GM21576 (cell line): Measurements from ENCODE around the gene PSMA5.
"Not testable (repeated sequence)": the region's sequence is repeated elsewhere in the genome, so short reads cannot be mapped to it uniquely, and the experiment has no call there.

Experiments
- ATAC-seq: cut with Tn5 transposase; IDR thresholded peaks from one replicate; pipeline ENCODE4 v1.9.1; 2021; ENCODE audit warnings: mild to moderate bottlenecking, moderate library complexity; ENCODE audit not compliant: unreplicated experiment

PSMA5 gene

DNA sequence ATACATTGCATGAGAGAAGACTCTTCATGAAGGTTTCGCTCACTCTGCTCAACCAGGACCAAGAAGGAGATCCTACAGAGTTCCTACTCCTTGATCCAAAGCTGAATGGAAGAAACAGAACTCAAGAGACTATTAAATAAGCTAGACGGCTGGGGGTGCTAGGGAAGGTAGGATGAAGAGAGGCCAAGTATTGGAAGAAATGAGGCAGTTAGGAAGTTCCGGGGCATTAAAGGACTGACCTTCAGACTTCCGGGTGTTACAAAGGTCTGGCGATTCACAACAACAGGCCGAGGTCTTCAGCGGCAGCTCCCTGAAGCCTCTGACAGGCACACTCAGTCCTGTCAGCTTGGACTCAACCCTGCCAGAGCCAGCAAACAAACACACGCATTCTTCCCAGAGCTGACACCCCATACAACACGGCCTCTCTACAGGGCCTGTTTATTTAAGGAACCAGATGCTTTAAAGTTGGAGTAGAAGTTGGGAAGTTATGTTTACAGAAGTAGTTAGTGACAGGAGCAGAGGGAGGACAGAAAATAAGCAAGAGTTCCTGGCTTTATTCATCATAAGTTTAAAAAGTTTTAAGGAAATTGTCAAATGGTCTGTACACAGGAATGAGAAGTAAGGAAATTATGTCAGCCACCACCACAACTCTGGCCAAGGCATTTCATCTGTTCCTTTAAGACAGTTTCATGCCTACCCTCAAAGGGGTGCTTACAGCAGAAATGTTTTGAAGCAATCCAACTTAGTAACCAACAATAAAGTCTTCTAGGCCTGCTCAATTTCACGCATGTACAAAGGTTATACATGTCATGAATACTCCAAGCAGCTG, 33.2 kb downstream of the PSMA5 start:
- ATAC-seq = no peak

DNA sequence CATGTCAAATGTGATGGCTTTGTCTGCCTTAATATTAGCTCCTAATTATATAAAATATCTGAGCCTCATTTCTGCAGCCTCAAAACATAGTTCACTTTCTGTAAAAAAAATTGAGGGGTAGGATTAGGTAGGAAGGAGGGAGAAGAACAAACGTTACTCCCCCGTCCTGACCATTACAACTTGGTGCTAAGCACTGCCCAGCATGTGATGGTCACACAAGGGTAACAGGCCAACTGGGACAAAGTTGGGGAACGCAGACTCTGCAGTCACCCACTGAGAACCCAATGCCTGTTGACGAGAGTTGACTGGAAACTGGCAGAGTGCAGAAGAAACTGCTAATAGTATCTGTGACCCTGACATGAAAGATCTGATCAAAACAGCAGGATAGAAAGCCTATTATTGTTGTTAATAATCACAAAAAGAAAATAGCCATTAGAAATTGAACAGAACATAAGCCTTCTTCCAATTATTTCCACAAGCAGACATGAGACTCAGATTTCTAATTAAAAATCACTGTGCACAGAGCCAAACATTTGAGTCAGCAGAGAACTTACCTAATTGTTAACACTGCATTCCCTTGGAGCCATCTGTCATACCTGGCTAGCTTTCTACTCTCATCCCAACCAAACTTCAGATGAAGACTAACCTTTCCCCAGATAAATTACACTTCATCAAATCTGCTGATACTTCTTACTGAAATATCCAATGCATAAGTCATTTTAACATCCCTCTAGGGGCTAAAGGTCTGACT, 34.0 kb downstream of the PSMA5 start:
- ATAC-seq = peak; percentile 16

DNA sequence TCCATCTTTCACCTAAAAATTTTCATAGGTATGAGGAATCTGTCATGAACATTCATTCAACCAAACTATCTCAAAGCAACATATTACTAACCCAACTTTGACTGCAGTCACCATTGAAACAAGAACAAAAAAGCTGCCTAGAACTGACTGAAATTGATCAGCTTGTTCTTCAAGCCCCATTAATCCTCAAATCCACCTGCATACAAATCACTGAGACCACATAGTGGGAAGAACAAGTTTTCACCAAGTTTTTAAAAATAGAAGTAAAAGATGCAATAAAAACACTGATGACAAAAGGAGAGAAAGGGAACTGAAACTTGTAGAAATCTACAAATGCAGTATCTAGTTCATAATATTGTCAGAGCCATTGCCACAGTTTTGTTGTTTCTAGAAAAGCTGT, 34.6 kb downstream of the PSMA5 start:
- ATAC-seq = peak; percentile 82

DNA sequence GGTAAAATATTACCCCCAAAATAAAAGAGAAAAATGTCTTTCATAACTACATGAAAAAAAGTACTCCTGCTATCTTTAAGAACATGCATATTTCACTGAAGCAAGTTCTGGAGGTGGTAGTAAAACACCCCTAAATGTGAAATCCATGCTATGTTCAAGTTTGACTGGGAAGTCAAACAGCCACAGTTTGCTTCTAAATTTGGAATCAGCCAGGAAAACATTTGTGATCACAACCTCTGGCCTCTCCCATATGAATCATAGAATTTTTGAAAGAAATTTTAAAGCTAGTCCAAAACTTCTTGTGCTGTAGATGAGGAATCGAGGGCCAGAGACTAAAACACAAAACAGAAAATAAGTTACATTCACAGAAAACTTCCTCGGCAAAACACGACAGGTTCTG, 35.1 kb downstream of the PSMA5 start:
- ATAC-seq = no peak

DNA sequence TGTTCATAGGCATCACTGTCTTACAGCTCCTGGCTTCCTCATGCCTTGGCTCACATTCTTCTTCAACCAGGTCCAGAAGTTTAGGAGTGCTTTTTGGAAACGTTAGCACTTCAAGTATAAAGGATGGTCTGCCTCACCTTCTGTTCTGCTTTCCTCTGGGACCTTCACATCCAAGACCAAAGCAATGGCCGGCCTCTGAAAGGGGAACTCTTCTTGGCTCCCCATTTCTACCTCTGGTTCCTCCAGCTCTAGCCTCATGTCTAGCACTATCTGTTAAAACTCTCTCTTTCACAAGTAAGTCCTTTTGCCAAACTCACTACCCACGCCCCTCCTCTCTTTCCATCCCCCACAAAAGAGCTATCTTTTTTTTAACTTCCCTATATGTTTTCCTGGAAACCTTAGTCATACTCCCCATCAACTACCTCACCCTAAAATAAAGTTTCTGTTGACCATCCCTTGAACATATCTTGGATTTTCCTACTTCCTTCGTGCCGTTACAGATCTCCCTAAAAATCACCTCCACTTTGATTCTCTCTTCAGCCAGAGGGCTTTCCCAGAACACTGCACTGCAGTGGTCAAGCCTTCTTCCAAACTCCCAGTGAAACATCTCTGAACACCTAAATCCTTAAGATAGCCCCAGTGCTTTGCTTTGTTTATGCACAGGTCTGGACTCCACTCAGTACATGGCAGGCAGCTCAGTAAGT, 36.5 kb downstream of the PSMA5 start:
- ATAC-seq = no peak

DNA sequence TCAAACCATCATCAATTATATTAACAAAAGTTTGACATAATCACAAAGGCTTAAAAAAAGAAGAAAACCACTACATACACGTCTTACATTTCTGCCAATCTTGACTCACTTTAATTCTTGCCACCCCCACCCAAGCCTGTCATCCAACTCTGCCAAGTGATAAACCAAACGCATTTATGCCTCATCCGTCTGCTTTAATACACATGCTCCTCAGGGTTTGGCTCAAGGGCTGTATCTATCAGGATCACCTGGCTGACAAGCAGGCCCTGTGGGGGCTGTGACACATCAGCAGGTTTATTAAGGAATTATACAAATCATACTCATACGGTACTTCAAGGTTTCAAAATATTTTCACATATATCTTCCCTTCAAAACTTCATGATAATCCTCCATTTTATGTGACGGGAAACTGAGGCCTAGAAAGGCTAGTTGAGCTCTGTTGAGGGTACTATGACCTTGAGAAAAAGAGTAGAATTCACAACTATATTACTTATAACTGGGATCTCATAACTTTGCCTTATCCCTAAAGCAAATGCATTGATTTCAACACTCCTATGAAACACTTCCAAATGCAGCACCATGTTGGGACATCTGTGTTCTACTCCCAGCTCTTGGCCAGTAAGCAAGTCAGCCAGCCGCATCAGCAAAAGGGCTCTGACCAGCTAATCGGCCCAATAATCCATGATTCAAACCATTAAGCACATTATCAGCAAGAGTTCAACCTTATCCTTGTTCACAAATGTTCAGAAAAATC, 37.2 kb downstream of the PSMA5 start:
- no peak for ATAC-seq

DNA sequence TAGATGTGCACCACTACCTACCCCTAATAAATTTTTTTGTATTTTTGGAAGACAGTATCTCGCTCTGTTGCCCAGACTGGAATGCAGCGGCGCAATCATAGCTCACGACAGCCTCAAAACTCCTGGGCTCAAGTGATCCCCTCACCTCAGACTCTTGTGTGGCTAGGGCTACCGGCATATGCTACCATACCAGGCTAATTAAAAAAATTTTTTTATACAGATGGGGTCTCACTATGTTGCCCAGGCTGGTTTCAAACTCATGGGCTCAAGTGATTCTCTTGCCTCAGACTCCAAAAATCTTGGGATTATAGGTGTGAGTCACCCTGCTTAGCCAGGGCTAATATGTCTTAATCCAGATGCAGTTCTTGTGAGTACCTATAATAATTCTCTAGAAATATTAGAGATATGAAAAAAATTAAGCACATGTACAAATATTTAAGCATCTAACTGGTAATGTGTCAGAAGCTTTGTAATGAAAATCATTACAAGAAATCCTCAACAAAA, 38.0 kb downstream of the PSMA5 start:
- ATAC-seq = no peak

DNA sequence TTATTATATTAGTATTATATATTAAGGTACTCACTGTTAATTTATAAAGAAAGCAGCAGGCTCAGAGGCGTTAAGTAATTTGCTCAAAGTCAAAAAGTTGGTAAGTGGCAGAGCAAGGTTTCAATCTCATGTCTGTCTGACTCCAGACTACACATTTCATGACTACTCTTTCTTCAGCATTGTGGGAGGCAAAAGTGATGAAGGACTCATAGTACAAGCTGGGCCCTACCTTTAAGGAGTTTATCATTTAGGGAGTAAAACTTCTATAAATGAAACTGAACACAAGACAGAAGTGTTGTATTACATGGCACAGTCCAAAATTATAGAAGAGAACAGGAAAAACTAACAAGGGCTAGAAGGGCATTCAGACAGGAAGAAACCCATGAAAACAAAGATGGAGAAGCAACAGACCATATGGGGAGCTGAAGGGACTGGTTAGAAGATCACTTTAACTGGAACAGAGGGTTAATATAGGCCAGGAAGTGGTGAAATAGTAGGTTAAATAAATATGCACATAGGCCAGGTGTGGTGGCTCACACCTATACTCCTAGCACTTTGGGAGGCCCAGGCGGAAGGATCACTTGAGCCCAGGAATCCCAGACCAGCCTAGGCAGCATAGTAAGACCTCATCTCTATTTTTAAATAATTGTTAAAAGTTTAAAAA, 40.1 kb downstream of the PSMA5 start:
- no peak for ATAC-seq

DNA sequence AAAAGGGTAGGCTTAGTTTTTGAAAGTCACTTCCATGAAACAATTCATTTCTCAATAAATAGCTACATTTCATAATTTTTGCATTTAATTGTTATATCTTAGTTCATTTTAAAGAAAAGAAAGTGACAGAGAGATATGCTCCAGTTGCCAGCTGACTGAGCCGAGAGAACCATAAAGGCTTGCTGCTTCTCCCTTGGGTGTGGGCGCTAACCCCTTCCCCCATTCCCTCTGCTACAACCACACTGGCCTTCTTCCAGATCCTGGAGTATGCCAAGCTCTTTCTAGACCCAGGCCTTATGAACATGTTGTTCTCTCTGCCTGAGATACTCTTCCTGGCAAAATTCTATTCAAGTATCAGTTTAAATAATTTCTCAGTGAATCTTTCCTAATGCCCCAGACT, 40.8 kb downstream of the PSMA5 start:
- no peak for ATAC-seq

DNA sequence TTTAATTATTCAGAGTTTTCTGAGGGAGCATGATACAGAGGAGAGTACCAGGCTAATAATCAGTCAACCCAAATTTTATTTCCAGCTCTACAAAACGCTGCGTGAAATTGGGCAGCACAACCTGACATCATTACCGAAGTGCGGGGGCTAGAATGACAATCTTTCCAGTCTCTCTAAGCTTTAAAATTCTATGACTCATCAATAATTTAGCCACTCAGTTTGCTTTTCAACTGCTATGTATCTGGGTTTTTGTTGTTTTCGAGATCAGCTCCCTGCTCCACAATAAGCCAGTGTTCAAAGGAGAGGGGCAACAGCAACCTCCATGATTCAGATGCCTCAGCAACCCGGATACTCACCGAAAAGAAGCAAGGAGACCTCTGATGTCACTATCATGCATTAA, 42.4 kb downstream of the PSMA5 start:
- ATAC-seq = no peak

DNA sequence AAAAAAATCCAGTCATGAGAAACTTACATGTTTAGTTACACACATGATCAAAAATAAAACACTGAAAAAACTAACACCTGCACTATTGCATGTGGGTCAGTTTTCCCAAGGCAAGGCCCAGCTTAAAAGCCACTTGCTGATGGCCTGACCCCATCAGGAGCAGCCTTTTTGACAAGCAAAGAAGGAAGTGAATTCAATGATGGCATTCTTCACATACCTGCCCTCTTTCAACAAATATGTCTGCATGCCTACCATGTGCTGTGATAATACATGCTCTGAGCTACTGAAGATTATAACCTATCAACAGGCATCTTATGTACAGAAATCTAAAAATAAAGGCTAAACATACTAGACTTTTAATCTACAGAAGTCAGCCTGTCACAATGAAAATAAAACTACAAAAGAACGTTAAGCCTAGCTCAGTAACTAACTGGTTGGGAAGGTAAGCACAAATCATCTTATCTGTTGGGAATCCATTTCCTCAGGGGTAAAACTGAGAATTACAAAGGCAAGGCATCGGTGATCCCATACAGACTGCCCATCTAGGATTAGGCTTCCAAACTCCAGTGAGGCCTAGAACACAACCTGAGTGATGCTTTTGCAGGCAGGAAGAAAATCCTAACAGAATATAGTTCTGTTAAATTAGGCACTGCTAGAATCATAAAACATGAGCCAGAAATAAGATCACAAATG, 43.0 kb downstream of the PSMA5 start:
- no peak for ATAC-seq

DNA sequence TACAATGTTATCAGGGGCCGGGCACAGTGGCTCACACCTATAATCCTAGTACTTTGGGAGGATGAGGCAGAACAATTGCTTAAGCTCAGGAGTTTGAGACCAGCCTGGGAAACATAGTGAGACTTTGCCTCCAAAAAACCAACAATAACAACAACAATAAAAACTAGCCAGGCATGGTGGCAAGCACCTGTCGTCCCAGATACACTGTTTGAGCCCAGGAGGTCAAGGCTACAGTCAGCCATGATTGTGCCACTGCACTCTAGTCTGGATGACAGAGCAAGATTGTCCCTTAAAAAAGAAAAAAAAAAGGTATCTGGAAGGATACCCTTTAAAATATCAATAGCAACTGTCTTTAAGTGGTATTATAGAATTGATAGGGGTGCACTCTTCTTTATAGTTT, 44.7 kb downstream of the PSMA5 start:
- ATAC-seq = no peak

DNA sequence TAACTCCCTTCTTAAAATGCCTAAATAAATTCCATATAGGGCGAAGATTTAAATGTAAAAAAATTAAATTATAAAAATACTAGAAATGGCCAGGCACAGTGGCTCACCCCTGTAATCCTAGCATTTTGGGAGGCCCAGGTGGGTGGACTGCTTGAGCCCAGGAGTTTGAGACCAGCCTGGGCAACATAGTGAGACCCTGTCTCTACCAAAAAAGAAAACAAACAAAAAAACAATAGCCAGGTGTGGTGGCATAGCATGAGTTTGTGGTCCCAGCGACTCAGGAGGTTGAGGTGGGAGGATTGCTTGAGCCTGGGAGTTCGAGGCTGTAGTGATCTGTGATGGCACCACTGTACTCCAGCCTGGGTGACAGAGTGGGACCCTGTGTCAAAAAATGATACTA, 46.3 kb downstream of the PSMA5 start:
- no peak for ATAC-seq

DNA sequence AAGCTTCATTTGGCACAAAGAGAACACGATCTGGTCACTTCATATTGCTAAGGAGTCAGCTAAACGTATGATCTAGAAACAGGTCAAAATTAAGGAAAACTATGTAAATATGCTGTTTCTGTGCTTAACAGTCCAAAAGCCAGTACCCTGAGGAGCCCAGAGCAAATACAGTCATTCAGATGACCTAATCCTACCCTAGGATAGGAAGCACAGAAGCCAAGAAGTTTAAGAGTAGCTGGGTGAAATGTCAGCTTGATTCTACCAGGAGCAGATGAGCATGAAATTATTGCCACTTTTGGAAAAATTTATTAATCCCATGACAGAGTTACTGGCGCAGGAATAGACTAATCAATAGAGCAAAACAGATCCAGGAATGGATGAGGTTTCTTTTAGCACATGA, 46.8 kb downstream of the PSMA5 start:
- ATAC-seq = no peak

DNA sequence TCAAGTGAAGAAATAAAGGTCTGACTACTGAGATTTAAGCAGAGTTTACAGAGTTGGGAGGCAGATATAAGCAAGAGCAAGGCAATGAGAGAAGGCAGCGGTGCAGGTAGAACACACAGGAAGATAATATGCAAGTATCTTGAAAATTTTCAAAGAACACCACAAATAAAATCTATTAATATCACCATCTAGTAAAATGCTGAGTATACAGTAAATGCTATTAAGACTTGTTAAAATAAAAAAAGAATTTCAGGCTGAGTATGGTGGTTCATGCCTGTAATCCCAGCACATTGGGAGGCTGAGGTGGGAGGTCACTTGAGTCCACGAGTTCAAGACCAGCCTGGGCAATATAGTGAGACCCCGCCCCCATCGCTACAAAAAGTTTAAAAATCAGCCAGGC, 48.5 kb downstream of the PSMA5 start:
- no peak for ATAC-seq

DNA sequence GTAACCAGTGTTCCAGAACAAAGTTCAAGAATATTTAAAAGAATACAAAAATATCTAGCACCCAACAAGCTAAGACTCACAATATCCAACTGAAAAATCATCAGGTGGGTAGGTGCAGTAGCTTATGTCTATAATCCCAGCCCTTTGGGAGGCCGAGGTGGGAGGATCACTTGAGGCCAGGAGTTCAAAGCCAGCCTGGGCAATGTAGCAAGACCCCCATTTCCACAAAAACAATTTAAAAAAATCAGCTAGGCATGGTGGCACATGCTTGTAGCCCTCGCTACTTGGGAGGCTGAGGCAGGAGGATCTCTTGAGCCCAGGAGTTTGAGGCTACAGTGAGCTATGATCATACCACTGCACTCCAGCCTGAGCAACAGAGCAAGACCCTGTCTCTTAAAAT, 52.6 kb downstream of the PSMA5 start:
- ATAC-seq = not testable (repeated sequence)

DNA sequence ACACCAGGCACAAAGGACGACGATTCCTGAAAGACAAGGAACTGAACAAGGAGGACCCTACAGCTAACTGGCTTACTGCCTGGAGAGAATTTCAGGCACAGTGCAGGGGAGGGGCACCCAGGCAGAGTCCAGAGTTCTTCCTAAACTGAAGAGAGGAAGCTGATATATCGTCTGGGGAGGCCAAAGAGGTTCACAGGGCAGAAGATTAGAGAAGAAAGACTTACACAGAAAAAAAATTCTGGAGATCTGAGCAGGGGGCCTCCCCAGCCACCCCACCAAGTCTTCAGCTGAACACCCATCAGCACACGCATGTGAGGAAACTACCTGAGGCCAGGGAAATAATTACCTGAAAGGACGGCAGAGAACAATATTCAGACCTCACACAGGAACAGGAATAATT, 53.1 kb downstream of the PSMA5 start:
- ATAC-seq = no peak

DNA sequence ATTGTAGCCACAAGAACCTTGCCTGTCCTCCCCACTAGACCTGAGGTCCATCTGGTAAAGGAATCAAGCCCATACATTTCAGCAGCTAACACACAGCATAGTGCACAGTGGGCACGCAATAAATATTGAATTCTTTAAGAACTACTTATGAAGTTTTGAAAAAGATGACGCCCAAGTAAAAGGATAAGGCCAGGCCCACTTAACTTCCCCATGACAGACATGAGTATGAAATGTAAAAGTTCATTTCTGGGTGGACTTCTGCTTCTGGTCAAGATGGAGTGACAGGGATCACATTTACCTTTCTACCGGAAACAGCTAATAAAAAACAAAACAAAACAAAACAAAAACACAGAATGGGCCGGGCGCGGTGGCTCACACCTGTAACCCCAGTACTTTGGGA, 54.0 kb downstream of the PSMA5 start:
- ATAC-seq = no peak

DNA sequence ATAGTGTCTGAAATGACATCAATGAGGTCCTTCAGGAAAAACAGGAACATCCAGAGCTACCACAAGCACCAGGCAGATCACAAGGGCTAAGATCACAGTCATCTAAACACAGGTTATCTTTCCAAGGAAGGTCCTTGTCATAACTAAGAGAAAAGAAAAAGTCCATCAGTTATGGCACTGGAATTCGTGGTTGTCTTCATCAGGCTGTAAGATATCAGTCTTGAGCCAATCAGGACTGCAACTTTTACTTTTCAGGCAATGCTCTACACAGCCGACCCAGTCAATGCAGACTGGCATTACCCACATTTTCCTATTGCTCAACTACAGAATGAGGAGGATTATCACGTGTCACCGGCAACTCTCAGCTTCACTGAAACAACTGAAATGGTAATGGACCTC, 54.9 kb downstream of the PSMA5 start:
- ATAC-seq = no peak
